ENCODE data around the gene PXT1.

PXT1 gene

GRCh38 chr6:36375644-36376155 is 67.0 kb downstream of the PXT1 start:
- Histone ChIP-seq H3K9ac (ENCODE audit: low read length) (no peak overlapping the region), H4K5ac (ENCODE audit: low read length) (no peak overlapping the region), H2BK120ac (ENCODE audit: low read depth, low read length) (no peak overlapping the region), H3K4ac (ENCODE audit: low read depth, low read length) (no peak overlapping the region), H3K27ac (ENCODE audit: low read depth, low read length) (no peak overlapping the region), H3K36me3 (ENCODE audit: control insufficient read depth, insufficient read depth, low read length) (no peaks in the 10 kb centered on the region), H3K4me1 (ENCODE audit: control insufficient read depth, low read depth, low read length) (no peaks in the 10 kb centered on the region), H3K23ac (ENCODE audit: low read length) (no peak overlapping the region), H3K4me3 (ENCODE audit: low read length) (no peak overlapping the region), H3K4me2 (ENCODE audit: low read length) (no peak overlapping the region), H2BK15ac (replicated peaks; ENCODE audit: low read depth) (no peak overlapping the region), H3K18ac (ENCODE audit: low read length) (no peak overlapping the region), H3K79me2 (ENCODE audit: control insufficient read depth, insufficient read depth, low read length) (no peaks in the 10 kb centered on the region), H2BK5ac (ENCODE audit: low read length) (no peak overlapping the region), H3K27me3 (ENCODE audit: insufficient read depth, low read length, poor library complexity) (no peaks in the 10 kb centered on the region), H3K56ac (ENCODE audit: low read length) (no peak overlapping the region), H3K79me1 (ENCODE audit: low read length) (no peaks in the 10 kb centered on the region), H4K8ac (ENCODE audit: low read depth, low read length) (no peak overlapping the region), H2AK5ac (ENCODE audit: low read length) (no peak overlapping the region)
- no peak for DNase-seq
- no CpG with 5 or more reads among the region's 20 CpGs for WGBS (ENCODE audit: extremely low coverage, insufficient coverage, low lambda C conversion rate)

- no peaks in the 10 kb centered on the region for H3K4me1 ChIP-seq (ENCODE audit: control insufficient read depth, low read depth, low read length)
- no peak overlapping the region for H2BK15ac ChIP-seq (replicated peaks; ENCODE audit: low read depth)
- H4K5ac ChIP-seq (ENCODE audit: low read length): no peak overlapping the region
- H3K27me3 ChIP-seq (ENCODE audit: insufficient read depth, low read length, poor library complexity): no peaks in the 10 kb centered on the region
- WGBS (ENCODE audit: extremely low coverage, insufficient coverage, low lambda C conversion rate): no CpG with 5 or more reads among the region's 8 CpGs
- H3K4me3 ChIP-seq (ENCODE audit: low read length): no peak overlapping the region
- no peak overlapping the region for H2BK120ac ChIP-seq (ENCODE audit: low read depth, low read length)
- no peak overlapping the region for H3K18ac ChIP-seq (ENCODE audit: low read length)
- H3K79me2 ChIP-seq (ENCODE audit: control insufficient read depth, insufficient read depth, low read length): no peaks in the 10 kb centered on the region
- H3K36me3 ChIP-seq (ENCODE audit: control insufficient read depth, insufficient read depth, low read length): no peaks in the 10 kb centered on the region
- H3K4me2 ChIP-seq (ENCODE audit: low read length): no peak overlapping the region
- no peak overlapping the region for H3K23ac ChIP-seq (ENCODE audit: low read length)
- no peak overlapping the region for H3K9ac ChIP-seq (ENCODE audit: low read length)
- no peak overlapping the region for H2BK5ac ChIP-seq (ENCODE audit: low read length)
- no peak overlapping the region for H4K8ac ChIP-seq (ENCODE audit: low read depth, low read length)
- no peak overlapping the region for H3K4ac ChIP-seq (ENCODE audit: low read depth, low read length)
- no peak overlapping the region for H3K56ac ChIP-seq (ENCODE audit: low read length)
- no peaks in the 10 kb centered on the region for H3K79me1 ChIP-seq (ENCODE audit: low read length)
- DNase-seq: no peak
- H2AK5ac ChIP-seq (ENCODE audit: low read length): no peak overlapping the region
- no peak overlapping the region for H3K27ac ChIP-seq (ENCODE audit: low read depth, low read length)
Observed at GRCh38 chr6:36374972-36375371, 67.7 kb downstream of the PXT1 start.

GRCh38 chr6:36374194-36374593 is 68.5 kb downstream of the PXT1 start:
- Histone ChIP-seq H3K27ac (ENCODE audit: low read depth, low read length) (no peak overlapping the region), H2BK15ac (replicated peaks; ENCODE audit: low read depth) (no peak overlapping the region), H2BK5ac (ENCODE audit: low read length) (no peak overlapping the region), H2AK5ac (ENCODE audit: low read length) (no peak overlapping the region), H2BK120ac (ENCODE audit: low read depth, low read length) (no peak overlapping the region), H3K27me3 (ENCODE audit: insufficient read depth, low read length, poor library complexity) (no peaks in the 10 kb centered on the region), H3K23ac (ENCODE audit: low read length) (no peak overlapping the region), H3K79me1 (ENCODE audit: low read length) (no peaks in the 10 kb centered on the region), H3K18ac (ENCODE audit: low read length) (no peak overlapping the region), H4K8ac (ENCODE audit: low read depth, low read length) (no peak overlapping the region), H3K9ac (ENCODE audit: low read length) (no peak overlapping the region), H3K4me2 (ENCODE audit: low read length) (no peak overlapping the region), H3K56ac (ENCODE audit: low read length) (no peak overlapping the region), H3K4ac (ENCODE audit: low read depth, low read length) (no peak overlapping the region), H3K4me3 (ENCODE audit: low read length) (no peak overlapping the region), H4K5ac (ENCODE audit: low read length) (no peak overlapping the region), H3K36me3 (ENCODE audit: control insufficient read depth, insufficient read depth, low read length) (no peaks in the 10 kb centered on the region), H3K79me2 (ENCODE audit: control insufficient read depth, insufficient read depth, low read length) (no peaks in the 10 kb centered on the region), H3K4me1 (ENCODE audit: control insufficient read depth, low read depth, low read length) (no peaks in the 10 kb centered on the region)
- DNase-seq: no peak
- no CpG with 5 or more reads among the region's 4 CpGs for WGBS (ENCODE audit: extremely low coverage, insufficient coverage, low lambda C conversion rate)

GRCh38 chr6:36373368-36374019 is 69.2 kb downstream of the PXT1 start:
- Histone ChIP-seq H3K56ac (ENCODE audit: low read length) (no peak overlapping the region), H3K18ac (ENCODE audit: low read length) (no peak overlapping the region), H3K4me1 (ENCODE audit: control insufficient read depth, low read depth, low read length) (no peaks in the 10 kb centered on the region), H2BK5ac (ENCODE audit: low read length) (no peak overlapping the region), H3K27ac (ENCODE audit: low read depth, low read length) (no peak overlapping the region), H3K9ac (ENCODE audit: low read length) (no peak overlapping the region), H3K36me3 (ENCODE audit: control insufficient read depth, insufficient read depth, low read length) (no peaks in the 10 kb centered on the region), H3K79me2 (ENCODE audit: control insufficient read depth, insufficient read depth, low read length) (no peaks in the 10 kb centered on the region), H3K4me2 (ENCODE audit: low read length) (no peak overlapping the region), H3K27me3 (ENCODE audit: insufficient read depth, low read length, poor library complexity) (no peaks in the 10 kb centered on the region), H3K23ac (ENCODE audit: low read length) (no peak overlapping the region), H3K79me1 (ENCODE audit: low read length) (no peaks in the 10 kb centered on the region), H2BK15ac (replicated peaks; ENCODE audit: low read depth) (no peak overlapping the region), H2AK5ac (ENCODE audit: low read length) (no peak overlapping the region), H3K4ac (ENCODE audit: low read depth, low read length) (no peak overlapping the region), H4K8ac (ENCODE audit: low read depth, low read length) (no peak overlapping the region), H2BK120ac (ENCODE audit: low read depth, low read length) (no peak overlapping the region), H3K4me3 (ENCODE audit: low read length) (no peak overlapping the region), H4K5ac (ENCODE audit: low read length) (no peak overlapping the region)
- no peak for DNase-seq
- no CpG with 5 or more reads among the region's 15 CpGs for WGBS (ENCODE audit: extremely low coverage, insufficient coverage, low lambda C conversion rate)

- H2BK120ac ChIP-seq (ENCODE audit: low read depth, low read length): no peak overlapping the region
- H3K27ac ChIP-seq (ENCODE audit: low read depth, low read length): no peak overlapping the region
- no peaks in the 10 kb centered on the region for H3K79me1 ChIP-seq (ENCODE audit: low read length)
- no peaks in the 10 kb centered on the region for H3K36me3 ChIP-seq (ENCODE audit: control insufficient read depth, insufficient read depth, low read length)
- DNase-seq: no peak
- no peaks in the 10 kb centered on the region for H3K4me1 ChIP-seq (ENCODE audit: control insufficient read depth, low read depth, low read length)
- H4K5ac ChIP-seq (ENCODE audit: low read length): no peak overlapping the region
- H3K79me2 ChIP-seq (ENCODE audit: control insufficient read depth, insufficient read depth, low read length): no peaks in the 10 kb centered on the region
- no peak overlapping the region for H3K18ac ChIP-seq (ENCODE audit: low read length)
- H3K9ac ChIP-seq (ENCODE audit: low read length): no peak overlapping the region
- no peak overlapping the region for H3K56ac ChIP-seq (ENCODE audit: low read length)
- no peak overlapping the region for H3K4ac ChIP-seq (ENCODE audit: low read depth, low read length)
- H3K4me2 ChIP-seq (ENCODE audit: low read length): no peak overlapping the region
- H2AK5ac ChIP-seq (ENCODE audit: low read length): no peak overlapping the region
- no CpG with 5 or more reads among the region's 6 CpGs for WGBS (ENCODE audit: extremely low coverage, insufficient coverage, low lambda C conversion rate)
- no peak overlapping the region for H2BK5ac ChIP-seq (ENCODE audit: low read length)
- H2BK15ac ChIP-seq (replicated peaks; ENCODE audit: low read depth): no peak overlapping the region
- no peaks in the 10 kb centered on the region for H3K27me3 ChIP-seq (ENCODE audit: insufficient read depth, low read length, poor library complexity)
- no peak overlapping the region for H4K8ac ChIP-seq (ENCODE audit: low read depth, low read length)
- no peak overlapping the region for H3K4me3 ChIP-seq (ENCODE audit: low read length)
- no peak overlapping the region for H3K23ac ChIP-seq (ENCODE audit: low read length)
Observed at GRCh38 chr6:36372088-36372487, 70.6 kb downstream of the PXT1 start.

GRCh38 chr6:36371211-36371610 is 71.4 kb downstream of the PXT1 start:
- no peak overlapping the region for H3K4me3 ChIP-seq (ENCODE audit: low read length)
- no peak overlapping the region for H4K5ac ChIP-seq (ENCODE audit: low read length)
- H3K27me3 ChIP-seq (ENCODE audit: insufficient read depth, low read length, poor library complexity): no peaks in the 10 kb centered on the region
- H3K18ac ChIP-seq (ENCODE audit: low read length): no peak overlapping the region
- no peaks in the 10 kb centered on the region for H3K4me1 ChIP-seq (ENCODE audit: control insufficient read depth, low read depth, low read length)
- DNase-seq: no peak
- H2BK15ac ChIP-seq (replicated peaks; ENCODE audit: low read depth): no peak overlapping the region
- no peak overlapping the region for H3K27ac ChIP-seq (ENCODE audit: low read depth, low read length)
- no peaks in the 10 kb centered on the region for H3K79me2 ChIP-seq (ENCODE audit: control insufficient read depth, insufficient read depth, low read length)
- no peak overlapping the region for H2AK5ac ChIP-seq (ENCODE audit: low read length)
- H3K79me1 ChIP-seq (ENCODE audit: low read length): no peaks in the 10 kb centered on the region
- WGBS (ENCODE audit: extremely low coverage, insufficient coverage, low lambda C conversion rate): no CpG with 5 or more reads among the region's 9 CpGs
- H3K4me2 ChIP-seq (ENCODE audit: low read length): no peak overlapping the region
- H3K9ac ChIP-seq (ENCODE audit: low read length): no peak overlapping the region
- H4K8ac ChIP-seq (ENCODE audit: low read depth, low read length): no peak overlapping the region
- no peak overlapping the region for H2BK120ac ChIP-seq (ENCODE audit: low read depth, low read length)
- H3K56ac ChIP-seq (ENCODE audit: low read length): no peak overlapping the region
- no peak overlapping the region for H3K4ac ChIP-seq (ENCODE audit: low read depth, low read length)
- no peak overlapping the region for H2BK5ac ChIP-seq (ENCODE audit: low read length)
- no peak overlapping the region for H3K23ac ChIP-seq (ENCODE audit: low read length)
- no peaks in the 10 kb centered on the region for H3K36me3 ChIP-seq (ENCODE audit: control insufficient read depth, insufficient read depth, low read length)
